Activated T-cell treated with anti-CD3 and anti-CD28 coated beads, Interleukin-2, amount 50 U/mL, for 4 hours (primary cell): ENCODE data around the gene UGGT2. TPM values are rescaled to one million over a fixed set of nuclear protein-coding genes. Genes with fewer than 3 reads are reported as not detected.

Source experiments
- ATAC-seq, 2 donors: fragments of 200-7000 bp; cut with Tn5 transposase; one replicate each; pipeline ENCODE4 v1.10.0; 2021
- DNase-seq: peaks from one replicate; pipeline ENCODE4 v3.0.0-alpha.2; 2020
- H3K27me3 Mint-ChIP-seq: one replicate; pipeline ENCODE4 v1.8.0; 2021; ENCODE audit warnings: low read depth, mixed read lengths
- H3K36me3 Mint-ChIP-seq: one replicate; pipeline ENCODE4 v1.8.0; 2022; ENCODE audit warnings: mixed read lengths; ENCODE audit not compliant: insufficient read depth
- H3K4me1 Mint-ChIP-seq: one replicate; pipeline ENCODE4 v1.8.0; 2021; ENCODE audit warnings: low read depth, mixed read lengths
- H3K4me3 Mint-ChIP-seq: one replicate; pipeline ENCODE4 v1.8.0; 2021; ENCODE audit warnings: mild to moderate bottlenecking, moderate library complexity, mixed read lengths
- H3K9me3 Mint-ChIP-seq: one replicate; pipeline ENCODE4 v1.8.0; 2021; ENCODE audit warnings: mixed read lengths
- total RNA-seq, 3 donors: library from RNA; stranded (reverse); gene quantifications; one replicate each; pipeline ENCODE4 v1.2.1, GENCODE V29; 2021

UGGT2 gene, protein sequence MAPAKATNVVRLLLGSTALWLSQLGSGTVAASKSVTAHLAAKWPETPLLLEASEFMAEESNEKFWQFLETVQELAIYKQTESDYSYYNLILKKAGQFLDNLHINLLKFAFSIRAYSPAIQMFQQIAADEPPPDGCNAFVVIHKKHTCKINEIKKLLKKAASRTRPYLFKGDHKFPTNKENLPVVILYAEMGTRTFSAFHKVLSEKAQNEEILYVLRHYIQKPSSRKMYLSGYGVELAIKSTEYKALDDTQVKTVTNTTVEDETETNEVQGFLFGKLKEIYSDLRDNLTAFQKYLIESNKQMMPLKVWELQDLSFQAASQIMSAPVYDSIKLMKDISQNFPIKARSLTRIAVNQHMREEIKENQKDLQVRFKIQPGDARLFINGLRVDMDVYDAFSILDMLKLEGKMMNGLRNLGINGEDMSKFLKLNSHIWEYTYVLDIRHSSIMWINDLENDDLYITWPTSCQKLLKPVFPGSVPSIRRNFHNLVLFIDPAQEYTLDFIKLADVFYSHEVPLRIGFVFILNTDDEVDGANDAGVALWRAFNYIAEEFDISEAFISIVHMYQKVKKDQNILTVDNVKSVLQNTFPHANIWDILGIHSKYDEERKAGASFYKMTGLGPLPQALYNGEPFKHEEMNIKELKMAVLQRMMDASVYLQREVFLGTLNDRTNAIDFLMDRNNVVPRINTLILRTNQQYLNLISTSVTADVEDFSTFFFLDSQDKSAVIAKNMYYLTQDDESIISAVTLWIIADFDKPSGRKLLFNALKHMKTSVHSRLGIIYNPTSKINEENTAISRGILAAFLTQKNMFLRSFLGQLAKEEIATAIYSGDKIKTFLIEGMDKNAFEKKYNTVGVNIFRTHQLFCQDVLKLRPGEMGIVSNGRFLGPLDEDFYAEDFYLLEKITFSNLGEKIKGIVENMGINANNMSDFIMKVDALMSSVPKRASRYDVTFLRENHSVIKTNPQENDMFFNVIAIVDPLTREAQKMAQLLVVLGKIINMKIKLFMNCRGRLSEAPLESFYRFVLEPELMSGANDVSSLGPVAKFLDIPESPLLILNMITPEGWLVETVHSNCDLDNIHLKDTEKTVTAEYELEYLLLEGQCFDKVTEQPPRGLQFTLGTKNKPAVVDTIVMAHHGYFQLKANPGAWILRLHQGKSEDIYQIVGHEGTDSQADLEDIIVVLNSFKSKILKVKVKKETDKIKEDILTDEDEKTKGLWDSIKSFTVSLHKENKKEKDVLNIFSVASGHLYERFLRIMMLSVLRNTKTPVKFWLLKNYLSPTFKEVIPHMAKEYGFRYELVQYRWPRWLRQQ (N-terminal part only)
- under 1 TPM; 0.08 to 0.46 (median 0.08) TPM for total RNA-seq

GRCh38 chr13:96053003-96053703, at the start of gene UGGT2:
Gene UGGT2, minus strand, starts transcription at chr13:96053401. Its CDS starts 89 bp downstream, at chr13:96053312.
- no peak within 1 kb of the TSS for H3K4me3 Mint-ChIP-seq
- H3K36me3 Mint-ChIP-seq, result no peaks in the 10 kb centered on the region
- H3K4me1 Mint-ChIP-seq, result peaks cover 4% of the 10 kb centered on the region
- peak in 1 of 2 donors; percentile 27 for ATAC-seq
- H3K9me3 Mint-ChIP-seq, result peaks cover 9% of the 10 kb centered on the region
- H3K27me3 Mint-ChIP-seq, result peaks cover 39% of the 10 kb centered on the region
- no peak for DNase-seq

DNA sequence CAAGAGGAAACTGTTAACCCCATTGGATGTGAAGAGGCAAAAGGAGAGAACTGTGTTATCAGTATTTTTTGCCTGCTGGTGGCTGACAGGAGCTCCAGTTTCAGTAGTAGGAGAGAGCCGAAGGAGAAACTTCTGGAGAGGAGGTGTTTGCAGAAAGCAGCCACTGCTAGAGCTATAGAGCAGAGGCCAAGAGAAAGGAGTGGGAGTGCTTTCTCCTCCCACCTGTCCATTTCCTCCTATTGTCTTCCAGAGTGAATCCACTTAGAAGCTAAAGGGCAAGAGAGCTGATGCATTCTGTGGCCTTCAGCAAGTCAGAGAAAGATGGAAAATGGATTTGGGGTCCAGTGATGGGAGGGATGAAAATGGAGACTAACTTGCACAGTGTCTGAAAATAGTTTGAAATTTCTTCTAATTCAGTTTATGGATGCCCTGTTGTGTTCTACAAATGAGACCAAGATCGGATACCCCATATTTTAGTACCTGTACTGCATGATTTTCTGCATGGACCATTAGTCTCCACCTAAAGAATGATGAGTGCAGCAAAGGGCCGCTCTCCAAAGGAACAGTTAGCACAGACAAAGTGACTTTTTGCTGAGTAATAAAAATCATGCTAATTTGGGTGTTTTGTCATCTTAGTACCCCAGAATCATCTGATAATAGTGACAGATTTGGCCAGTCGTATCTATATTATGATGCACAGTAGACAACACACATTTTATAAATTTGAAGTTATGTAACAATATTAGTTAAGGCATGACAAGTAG, 47.4 kb upstream of the UGGT2 start:
- H3K9me3 Mint-ChIP-seq, result no peaks in the 10 kb centered on the region
- no peaks in the 10 kb centered on the region for H3K36me3 Mint-ChIP-seq

DNA sequence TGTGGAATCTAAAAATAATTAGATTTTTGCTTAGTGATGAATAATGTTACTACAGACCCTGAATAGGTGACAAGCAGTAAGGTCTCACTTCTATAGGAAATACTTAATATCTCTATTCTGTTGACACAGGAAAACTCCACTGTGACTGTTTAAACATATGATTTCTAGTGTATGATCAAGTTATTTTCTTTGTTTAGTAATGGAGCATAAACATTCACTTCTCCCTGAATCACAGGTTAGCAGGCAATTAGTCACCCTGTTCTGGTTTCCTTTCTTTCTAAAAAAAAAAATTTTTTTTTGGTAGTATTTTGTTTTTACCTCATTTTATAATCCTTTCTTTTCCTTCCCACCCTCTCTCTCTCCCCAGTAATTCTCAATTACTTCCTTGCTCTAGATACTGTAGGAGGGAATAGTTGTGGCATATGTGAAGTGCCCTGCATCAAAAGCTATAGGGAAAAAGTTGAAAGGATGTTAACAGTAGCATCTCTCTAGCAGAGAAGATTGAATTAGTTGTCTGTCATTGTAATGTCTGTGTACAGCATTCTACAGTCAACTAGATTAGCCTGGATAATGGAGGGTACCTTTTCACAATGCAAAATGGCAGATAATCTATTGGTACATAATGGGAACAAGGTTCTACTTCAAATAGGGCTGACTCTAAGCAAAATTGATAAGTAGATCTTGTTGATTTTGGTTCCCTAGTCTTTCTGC, 40.2 kb upstream of the UGGT2 start:
- peaks cover 36% of the 10 kb centered on the region for H3K27me3 Mint-ChIP-seq
- no peak overlapping the region for H3K4me3 Mint-ChIP-seq
- H3K9me3 Mint-ChIP-seq, result no peaks in the 10 kb centered on the region
- H3K36me3 Mint-ChIP-seq, result no peaks in the 10 kb centered on the region
- no peaks in the 10 kb centered on the region for H3K4me1 Mint-ChIP-seq
- no peak for DNase-seq
- ATAC-seq, result no peak

More for the DNA sequence above, 47.4 kb upstream of the UGGT2 start:
- H3K27me3 Mint-ChIP-seq, result no peaks in the 10 kb centered on the region
- DNase-seq (no peak), ATAC-seq (no peak)
- no peak overlapping the region for H3K4me3 Mint-ChIP-seq
- H3K4me1 Mint-ChIP-seq, result no peaks in the 10 kb centered on the region

DNA sequence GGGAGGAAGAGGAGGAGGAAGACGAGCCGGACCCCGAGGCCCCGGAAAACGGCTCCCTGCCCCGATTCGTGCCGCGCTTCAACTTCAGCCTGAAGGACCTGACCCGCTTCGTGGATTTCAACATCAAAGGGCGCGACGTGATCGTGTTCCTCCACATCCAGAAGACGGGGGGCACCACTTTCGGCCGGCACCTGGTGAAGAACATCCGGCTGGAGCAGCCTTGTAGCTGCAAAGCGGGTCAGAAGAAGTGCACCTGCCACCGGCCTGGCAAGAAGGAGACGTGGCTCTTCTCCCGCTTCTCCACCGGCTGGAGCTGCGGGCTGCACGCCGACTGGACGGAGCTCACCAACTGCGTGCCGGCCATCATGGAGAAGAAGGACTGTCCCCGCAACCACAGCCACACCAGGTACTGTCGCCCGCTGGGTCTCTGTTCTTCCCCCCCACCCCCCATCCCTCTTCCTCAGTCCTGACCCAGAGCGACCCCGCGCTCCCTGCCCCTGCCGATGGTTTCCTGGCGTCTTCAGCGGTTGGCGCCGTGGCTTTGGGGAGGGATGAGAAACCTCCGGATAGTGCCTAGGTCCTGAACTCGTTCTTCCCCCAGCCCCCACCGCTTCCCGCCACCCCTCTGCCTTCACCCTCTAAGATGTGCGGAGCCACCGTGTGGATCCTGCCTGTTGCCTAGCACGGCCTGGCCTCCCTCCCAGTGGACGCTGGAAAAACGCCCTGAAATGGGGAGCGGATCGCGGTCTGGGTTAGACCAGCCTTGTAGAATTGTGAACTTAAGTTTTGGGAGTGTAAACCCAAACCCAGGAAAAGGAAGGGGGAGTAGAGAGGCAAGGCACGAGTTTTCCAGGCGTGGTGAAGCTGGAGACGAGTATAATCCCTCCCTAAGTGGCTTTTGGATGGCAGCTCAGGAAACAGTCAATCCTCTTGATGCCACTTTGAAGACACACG, 38.2 kb upstream of the UGGT2 start:
- DNase-seq, result no peak
- no peak for ATAC-seq
- H3K9me3 Mint-ChIP-seq, result no peaks in the 10 kb centered on the region
- no peaks in the 10 kb centered on the region for H3K36me3 Mint-ChIP-seq
- peaks cover 43% of the 10 kb centered on the region for H3K27me3 Mint-ChIP-seq
- no peaks in the 10 kb centered on the region for H3K4me1 Mint-ChIP-seq
- no peak overlapping the region for H3K4me3 Mint-ChIP-seq

DNA sequence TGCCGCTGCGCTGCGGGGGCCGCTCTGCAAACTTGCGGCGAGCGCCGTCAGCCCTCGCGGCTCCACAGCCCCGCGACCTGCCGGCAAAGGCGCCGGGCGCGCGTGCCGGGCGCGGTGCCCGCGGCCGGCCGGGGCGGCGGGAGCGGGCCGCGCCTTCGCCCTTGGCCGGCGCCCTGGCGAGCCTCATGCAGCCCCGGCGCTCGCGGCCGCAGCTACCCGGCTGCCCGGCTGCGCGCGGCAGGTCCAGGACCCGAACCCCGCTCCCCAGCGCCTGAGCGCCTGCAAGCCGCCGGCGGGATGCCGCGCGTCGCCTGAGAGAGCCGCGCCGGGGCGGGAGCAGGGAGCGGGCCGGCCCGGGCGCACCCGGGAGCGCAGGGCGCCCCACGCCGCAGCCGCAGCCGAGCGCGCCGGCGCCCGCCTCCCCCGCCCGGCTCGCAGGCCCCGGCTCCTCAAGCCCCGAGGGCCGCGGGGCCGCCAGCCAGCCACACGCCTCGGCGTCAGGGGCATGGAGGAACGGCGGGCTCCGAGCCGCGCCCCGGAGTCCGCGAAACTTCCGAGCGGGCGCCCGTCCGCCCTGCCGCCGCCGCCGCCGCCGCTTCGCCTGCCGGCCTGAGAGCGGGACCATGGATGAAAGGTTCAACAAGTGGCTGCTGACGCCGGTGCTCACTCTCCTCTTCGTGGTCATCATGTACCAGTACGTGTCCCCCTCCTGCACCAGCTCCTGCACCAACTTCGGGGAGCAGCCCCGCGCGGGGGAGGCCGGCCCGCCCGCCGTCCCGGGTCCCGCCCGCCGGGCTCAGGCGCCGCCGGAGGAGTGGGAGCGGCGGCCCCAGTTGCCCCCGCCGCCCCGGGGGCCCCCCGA, 37.3 kb upstream of the UGGT2 start:
- Mint-ChIP-seq H3K9me3 (no peaks in the 10 kb centered on the region), H3K4me3 (no peak overlapping the region), H3K4me1 (no peaks in the 10 kb centered on the region), H3K36me3 (no peaks in the 10 kb centered on the region), H3K27me3 (peaks cover 43% of the 10 kb centered on the region)
- ATAC-seq (peak; percentile 32 to 51), DNase-seq (no peak)

GRCh38 chr13:96089749-96090239, 36.6 kb upstream of the UGGT2 start, which contains the start of gene HS6ST3:
Gene HS6ST3, plus strand, starts transcription at chr13:96090107.
- ATAC-seq (peak in 1 of 2 donors; percentile 43), DNase-seq (no peak)
- Mint-ChIP-seq H3K9me3 (no peaks in the 10 kb centered on the region), H3K4me1 (no peaks in the 10 kb centered on the region), H3K4me3 (no peak within 1 kb of the TSS), H3K27me3 (peaks cover 43% of the 10 kb centered on the region), H3K36me3 (no peaks in the 10 kb centered on the region)

- no peak for DNase-seq
- Mint-ChIP-seq H3K36me3 (no peaks in the 10 kb centered on the region), H3K4me1 (no peaks in the 10 kb centered on the region), H3K4me3 (no peak overlapping the region), H3K27me3 (peaks cover 41% of the 10 kb centered on the region), H3K9me3 (no peaks in the 10 kb centered on the region)
- no peak for ATAC-seq
Measured at GRCh38 chr13:96089139-96089538, 35.9 kb upstream of the UGGT2 start.

- DNase-seq, result no peak
- peaks cover 28% of the 10 kb centered on the region for H3K27me3 Mint-ChIP-seq
- no peak overlapping the region for H3K4me3 Mint-ChIP-seq
- H3K9me3 Mint-ChIP-seq, result no peaks in the 10 kb centered on the region
- H3K4me1 Mint-ChIP-seq, result no peaks in the 10 kb centered on the region
- H3K36me3 Mint-ChIP-seq, result no peaks in the 10 kb centered on the region
- no peak for ATAC-seq
Measured at GRCh38 chr13:96086736-96087135, 33.5 kb upstream of the UGGT2 start.

GRCh38 chr13:96082640-96083039, 29.4 kb upstream of the UGGT2 start:
- ATAC-seq, result no peak
- no peaks in the 10 kb centered on the region for H3K4me1 Mint-ChIP-seq
- H3K36me3 Mint-ChIP-seq, result no peaks in the 10 kb centered on the region
- peaks cover 3% of the 10 kb centered on the region for H3K27me3 Mint-ChIP-seq
- no peak for DNase-seq
- H3K4me3 Mint-ChIP-seq, result no peak overlapping the region
- H3K9me3 Mint-ChIP-seq, result peaks cover 4% of the 10 kb centered on the region

DNA sequence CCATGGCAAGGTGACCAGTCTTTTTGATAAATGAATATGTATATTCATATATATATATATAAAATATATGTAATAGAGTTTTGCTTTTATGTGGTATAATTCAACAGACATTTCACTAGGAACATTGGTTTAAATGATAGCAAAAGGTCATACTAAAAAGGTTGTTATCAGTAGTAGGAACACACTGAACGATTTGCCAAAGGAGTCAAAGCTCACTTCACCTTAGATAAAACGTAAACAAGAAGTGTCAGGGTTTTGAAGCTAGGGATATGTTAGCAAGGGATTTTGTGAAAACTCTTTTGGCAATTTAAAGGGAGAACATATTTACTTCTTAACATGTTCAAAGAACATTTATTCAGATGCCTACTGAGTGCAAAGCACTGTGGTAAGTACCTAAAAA, 28.7 kb upstream of the UGGT2 start:
- no peaks in the 10 kb centered on the region for H3K36me3 Mint-ChIP-seq
- peaks cover 8% of the 10 kb centered on the region for H3K9me3 Mint-ChIP-seq
- no peak overlapping the region for H3K4me3 Mint-ChIP-seq
- ATAC-seq (no peak), DNase-seq (no peak)
- peaks cover under 1% of the 10 kb centered on the region for H3K27me3 Mint-ChIP-seq
- no peaks in the 10 kb centered on the region for H3K4me1 Mint-ChIP-seq

DNA sequence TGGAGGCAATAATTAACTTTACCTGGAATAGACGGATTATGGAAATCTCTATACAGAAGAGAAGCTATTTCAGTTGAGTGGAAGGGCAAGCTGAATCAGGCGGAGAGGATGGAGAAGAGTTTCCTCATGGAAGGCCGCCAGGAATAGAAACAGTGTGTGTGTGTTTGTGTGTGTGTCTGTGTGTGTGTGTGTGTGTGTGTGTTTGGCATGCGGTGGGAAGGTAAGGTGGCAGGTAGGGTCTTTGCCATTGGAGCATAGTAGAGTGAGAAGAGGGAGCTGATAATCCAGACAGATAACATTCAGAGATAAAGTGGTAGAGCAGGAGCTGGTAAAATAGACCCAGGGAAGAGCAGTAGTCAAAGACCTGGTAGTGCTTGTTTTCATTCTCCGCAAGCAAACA, 27.5 kb upstream of the UGGT2 start:
- H3K4me3 Mint-ChIP-seq, result no peak overlapping the region
- H3K27me3 Mint-ChIP-seq, result no peaks in the 10 kb centered on the region
- DNase-seq (no peak), ATAC-seq (no peak)
- H3K4me1 Mint-ChIP-seq, result no peaks in the 10 kb centered on the region
- peaks cover 11% of the 10 kb centered on the region for H3K9me3 Mint-ChIP-seq
- H3K36me3 Mint-ChIP-seq, result no peaks in the 10 kb centered on the region
